Measurements from ENCODE around the gene ZNF430. TPM values are rescaled to one million over a fixed set of nuclear protein-coding genes. Genes with fewer than 3 reads are reported as not detected.
"Not testable (repeated sequence)": the region's sequence is repeated elsewhere in the genome, so short reads cannot be mapped to it uniquely, and the experiment has no call there.

Gene ZNF430
- polyA plus RNA-seq (ENCODE audit: insufficient read length): 5.7 TPM

DNA sequence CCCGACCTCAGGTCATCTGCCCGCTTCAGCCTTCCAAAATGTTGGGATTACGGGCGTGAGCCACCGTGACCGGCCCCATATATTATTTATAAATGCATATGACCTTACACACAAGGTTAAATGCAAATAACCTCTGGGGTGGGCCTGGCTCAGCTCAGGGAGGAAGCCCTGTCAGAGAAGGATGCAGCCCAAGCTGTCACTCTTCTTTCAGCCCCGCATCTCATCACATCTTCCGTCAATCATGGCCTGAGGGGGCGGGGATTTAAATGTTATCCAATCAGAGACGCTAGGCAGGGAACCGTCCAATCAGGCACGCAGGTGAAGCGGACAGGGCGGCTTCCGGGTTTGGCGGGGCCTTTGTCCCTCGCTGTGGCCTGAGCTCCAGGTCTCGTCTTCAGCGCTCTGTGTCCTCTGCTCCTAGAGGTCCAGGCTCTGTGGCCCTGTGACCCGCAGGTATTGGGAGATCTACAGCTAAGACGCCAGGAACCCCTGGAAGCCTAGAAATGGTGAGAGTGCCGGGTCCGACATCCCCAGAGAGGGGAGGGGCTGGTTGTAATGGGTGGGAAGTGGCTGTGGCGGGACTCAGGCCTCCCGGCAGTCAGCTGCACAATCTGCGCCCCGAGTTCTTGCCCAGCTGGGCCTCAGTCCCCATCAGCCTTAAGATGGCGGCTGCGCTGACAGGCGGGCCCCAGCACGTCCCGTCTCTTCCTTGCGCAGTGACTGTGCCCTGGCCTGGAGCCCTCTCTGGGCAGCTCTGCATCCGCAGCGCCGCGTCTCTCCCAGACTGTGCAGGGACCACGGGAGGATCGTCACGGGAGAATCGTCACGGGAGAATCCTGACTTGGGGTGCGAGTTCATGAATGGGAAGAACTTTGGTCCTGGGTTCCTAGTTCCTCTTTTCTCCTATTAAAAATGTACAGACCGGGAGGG lies at the start of gene ZNF430:
TSS of gene ZNF430 (plus strand) at position 360 of the 930 bp plus-strand sequence. CDS start at position 504, 144 bp downstream.
- DNase-seq: peak; percentile 94

DNA sequence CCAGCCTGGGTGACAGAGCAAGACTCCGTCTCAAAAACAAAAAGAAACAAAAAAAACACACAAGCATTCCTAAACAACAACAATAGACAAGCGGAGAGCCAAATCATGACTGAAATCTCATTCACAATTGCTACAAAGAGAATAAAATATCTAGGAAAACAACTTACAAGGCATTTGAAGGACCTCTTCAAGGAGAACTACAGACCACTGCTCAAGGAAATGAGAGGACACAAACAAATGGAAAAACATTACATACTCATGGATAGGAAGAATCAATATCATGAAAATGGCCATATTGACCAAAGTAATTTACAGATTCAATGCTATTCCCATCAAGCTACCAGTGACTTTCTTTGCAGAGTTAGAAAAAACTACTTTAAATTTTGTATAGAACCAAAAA lies 27.7 kb upstream of the ZNF430 start:
- not testable (repeated sequence) for DNase-seq

DNA sequence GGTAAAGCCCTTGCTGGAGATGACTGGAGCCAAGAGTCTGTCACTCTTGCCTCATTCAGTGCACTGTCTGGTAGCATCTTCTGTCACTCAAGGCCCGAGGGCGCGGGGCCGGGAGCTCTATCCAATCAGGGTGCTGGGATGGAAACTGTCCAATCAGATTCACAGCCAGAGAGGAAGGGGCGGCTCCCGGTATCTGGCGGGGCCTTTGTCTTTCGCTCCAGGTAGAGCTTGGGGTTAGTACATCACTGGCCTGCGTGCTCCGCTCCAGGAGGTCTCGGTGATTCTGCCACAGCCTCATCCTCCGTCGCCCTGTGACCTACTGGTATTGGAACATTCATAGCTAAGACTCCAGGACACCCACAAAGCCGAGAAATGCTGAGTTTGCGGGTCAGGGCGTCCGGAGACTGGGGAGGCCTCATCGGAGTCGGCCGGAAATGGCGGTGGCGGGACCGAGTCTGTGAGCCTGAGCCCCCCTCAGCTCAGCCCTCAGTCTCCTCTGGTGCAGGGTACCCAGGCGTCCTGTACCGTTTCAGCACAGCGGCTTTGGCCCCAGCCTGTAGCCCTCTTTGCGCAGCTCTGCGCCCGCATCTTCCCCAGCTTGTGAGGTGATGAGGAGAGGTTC lies 20.6 kb upstream of the ZNF430 start:
- DNase-seq: peak; percentile 94

DNA sequence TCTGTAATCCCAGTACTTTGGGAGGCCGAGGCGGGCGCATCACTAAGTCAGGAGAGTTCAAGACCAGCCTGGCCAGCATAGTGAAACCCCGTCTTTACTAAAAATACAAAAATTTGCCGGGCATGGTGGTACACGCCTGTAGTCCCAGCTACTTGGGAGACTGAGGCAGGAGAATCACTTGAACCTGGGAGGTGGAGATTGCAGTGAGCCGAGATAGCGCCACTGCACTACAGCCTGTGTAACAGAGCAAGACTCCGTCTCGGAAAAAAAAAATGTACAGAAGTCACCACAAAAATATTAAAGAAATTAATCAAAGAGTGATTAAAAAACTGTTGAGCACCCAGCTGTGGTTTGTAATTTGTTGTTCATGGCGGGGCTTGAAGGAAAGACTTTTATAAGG lies 781 bp downstream of the ZNF430 start:
- DNase-seq: not testable (repeated sequence)

DNA sequence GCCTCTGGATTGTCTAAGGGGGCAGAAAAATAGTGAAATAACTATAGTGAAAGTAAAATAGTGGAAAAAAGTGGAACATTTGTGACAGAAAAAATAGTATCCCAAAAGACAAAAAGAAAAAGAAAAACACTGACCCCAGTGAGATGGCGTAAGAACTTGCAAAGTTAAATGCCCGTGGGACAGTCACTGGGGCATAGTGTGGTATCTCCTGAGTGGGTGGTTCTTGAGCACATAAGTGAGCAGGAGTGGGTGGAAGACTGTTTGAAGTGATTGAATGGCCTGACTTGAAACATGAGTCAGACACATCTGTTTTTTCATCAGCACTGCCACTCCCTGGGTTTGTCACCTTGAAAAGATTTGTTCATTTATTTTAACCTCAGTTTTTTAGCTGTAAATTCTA lies 2.5 kb downstream of the ZNF430 start:
- no peak for DNase-seq

DNA sequence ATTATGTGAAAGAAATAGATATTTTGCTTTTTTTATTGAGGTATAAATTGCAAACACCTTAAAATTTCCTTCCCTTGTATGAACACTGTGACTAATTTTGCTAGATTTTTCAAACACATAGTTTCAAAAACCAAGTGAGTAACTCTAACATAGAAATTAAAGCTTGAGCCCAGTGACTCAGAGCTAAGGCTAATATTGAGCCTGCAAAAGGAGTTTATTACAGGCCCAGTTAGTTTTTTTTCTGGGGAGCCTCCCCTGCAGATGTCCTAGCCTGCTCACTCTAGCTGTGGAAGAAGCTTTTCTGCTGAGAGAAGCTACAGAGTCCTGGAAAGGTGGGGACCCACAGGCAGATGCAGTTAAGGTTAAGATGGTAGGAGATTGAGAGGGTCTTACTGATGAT lies 3.4 kb downstream of the ZNF430 start:
- no peak for DNase-seq

DNA sequence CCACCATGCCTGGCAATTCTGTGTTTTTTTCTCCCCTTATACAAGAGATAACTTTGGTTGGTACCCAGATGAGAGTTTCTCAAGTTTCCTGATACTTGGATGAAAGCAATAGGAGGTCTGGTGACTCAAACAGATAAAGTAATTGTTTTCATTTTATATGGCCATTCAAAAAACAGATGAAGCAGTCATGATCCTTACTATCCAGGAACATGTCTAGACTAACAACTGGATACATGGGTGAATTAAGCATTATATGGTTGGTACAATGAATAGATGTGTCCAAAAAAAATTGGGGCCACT lies 8.5 kb downstream of the ZNF430 start:
- DNase-seq: no peak

DNA sequence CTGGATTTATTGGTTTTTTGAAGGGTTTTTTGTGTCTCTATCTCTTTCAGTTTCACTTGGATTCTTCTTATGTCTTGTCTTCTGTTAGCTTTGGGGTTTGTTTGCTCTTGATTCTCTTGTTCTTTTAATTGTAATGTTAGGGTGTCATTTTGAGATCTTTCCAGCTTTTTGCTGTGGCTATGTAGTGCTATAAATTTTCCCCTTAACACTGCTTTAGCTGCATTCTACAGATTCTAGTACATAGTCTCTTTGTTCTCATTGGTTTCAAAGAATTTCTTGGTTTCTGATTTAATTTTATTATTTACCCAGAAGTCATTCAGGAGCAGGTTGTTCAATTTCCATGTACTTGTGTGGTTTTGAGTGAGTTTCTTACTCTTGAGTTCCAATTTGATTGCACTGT lies 24.6 kb downstream of the ZNF430 start:
- no peak for DNase-seq

DNA sequence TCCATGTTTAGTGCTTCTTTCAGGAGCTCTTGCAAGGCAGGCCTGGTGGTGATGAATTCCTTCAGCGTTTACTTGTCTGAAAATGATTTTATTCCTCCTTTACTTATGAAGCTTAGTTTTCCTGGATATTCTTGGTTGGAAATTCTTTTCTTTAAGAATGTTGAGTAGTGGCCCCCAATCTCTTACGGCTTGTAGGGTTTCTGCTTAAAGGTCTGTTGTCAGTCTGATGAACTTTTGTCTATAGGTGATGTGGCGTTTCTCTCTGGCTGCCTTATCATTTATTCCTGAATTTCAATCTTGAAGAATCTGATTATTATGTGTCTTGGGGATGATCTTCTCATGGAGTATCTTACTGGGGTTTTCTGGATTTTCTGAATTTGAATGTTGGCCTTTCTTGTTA lies 26.0 kb downstream of the ZNF430 start:
- no peak for DNase-seq

DNA sequence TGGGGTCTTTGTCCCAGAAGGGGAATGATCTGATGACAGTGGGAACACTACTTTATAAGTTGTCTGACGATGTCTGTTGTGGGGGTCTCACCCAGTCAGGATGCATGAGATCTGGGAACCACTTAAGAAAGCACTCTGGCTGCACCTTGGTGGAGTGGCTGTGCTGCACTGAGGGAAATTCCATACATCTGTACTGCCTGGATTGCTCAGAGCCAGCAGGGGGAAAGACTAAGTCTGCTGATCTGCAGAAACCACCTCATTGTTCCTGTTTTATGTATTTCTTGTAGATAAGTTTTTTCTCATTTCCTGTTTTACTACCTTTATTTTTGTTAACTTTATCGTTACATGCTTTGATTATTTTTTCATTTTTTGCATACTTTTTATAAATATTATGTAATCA lies 27.3 kb downstream of the ZNF430 start:
- DNase-seq: no peak

DNA sequence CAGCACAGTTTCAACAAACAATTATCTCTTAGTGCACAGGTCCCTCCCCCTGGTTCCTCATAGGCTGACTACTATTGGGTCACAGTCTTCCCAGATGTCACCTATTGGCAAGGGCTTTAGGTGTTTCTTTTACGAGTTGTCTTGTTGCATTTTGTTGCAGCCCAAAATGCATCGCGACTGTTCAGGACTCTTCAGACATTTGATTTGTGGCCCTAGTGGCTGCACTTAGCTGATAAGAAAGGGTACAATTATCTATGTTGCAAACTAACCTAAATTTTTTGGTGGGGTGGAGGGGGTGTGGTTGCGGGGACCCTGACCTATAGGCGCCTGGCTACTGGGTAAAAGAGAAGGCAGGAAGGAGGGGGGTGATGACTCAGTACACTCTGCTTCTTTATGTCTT lies 32.4 kb downstream of the ZNF430 start:
- no peak for DNase-seq

DNA sequence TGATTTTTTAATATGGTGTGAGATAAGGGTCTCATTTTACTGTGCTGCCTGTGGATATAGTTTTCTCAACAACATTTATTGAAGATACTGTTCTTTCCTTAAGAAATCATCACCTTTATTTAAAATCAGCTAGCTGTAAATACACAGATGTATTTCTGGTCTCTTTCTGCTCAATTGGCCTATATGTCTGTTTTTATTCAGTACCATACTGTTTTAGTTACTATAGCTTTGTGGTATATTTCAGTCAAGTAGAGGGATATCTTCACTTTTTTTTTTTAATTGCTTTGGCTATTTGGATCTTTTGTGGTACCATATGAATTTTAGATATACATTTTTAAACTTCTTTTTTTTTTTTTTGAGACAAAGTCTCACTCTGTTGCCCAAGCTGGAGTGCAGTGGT lies 44.9 kb downstream of the ZNF430 start:
- no peak for DNase-seq

DNA sequence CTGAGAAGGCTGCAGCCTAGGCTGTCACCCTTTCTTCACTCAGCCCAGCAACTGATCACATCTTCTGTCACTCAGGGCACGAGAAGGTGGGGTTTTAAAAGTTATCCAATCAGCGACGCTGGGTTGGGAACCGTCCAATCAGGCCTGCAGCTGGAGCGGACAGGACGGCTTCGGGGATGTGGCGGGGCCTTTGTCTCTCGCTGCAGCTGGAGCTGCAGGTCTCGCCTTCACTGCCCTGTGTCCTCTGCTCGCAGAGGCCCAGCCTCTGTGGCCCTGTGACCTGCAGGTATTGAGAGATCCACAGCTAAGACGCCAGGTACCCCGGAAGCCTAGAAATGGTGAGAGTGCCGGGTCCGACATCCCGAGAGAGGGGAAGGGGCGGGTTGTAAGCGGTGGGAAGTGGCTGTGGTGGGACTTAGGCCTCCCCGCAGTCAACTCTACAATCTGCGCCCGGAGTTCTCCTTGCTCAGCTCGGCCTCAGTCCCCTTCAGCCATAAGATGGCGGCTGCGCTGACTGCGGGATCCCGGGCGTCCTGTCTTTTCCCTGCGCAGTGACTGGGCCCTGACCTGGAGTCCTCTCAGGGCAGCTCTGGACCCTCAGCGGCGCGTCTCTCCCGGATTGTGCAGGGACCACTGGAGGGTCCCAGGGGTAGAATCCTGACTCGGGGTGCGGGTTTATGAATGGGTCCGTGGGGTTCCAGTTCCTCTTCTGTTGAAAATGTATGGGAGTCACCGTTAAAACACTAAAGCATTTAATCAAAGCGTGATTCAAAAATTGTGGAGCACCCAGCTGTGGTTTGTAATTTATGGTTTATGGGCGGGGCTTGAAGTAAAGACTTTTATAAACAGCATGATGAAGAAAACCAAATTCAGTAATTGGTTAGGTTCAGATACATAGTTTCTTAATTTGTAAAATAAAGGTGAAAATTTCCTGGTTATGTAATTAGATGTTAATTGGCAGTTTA lies 61.8 kb downstream of the ZNF430 start, which contains the start of gene ZNF714:
TSS of gene ZNF714 (plus strand) at position 193 of the 965 bp plus-strand sequence. CDS start 16,066 bp downstream, outside the sequence.
- peak; percentile 96 for DNase-seq

DNA sequence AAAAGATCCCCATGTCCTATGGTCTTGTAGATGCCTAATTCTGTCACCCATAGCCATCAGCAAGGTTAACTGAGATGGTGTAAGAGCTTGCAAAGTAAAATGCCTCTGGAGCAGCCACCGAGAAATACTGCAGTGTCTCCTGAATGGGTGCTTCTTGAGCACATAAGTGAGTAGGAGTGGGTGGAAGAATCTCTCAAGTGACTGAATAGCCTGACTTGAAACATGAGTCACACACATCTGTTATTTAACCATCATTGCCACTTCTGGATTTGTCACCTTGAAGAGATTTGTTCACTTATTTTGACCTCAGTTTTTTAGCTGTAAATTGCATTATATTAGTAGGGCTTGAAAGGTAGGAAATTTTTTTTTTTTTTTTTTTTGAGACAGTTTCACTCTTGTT lies 63.9 kb downstream of the ZNF430 start:
- no peak for DNase-seq

DNA sequence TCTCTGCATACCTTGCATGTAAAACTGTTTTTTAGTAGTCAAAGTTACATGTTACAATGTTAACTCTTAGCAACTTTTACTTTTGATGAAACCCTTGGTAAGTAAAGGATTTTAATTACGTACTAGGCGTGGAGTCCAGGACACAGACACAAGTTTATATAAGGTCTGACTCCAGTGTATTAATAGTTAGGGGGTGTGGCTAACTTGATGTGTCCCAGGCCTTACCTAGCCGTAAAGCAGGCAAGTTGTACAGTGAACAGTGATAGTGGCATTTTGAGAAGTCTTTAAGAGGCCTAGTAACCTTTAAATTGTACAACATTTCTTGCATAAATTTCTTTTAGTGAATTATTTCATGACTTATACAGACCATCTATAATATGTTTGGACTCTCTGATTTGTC lies 67.4 kb downstream of the ZNF430 start:
- no peak for DNase-seq

DNA sequence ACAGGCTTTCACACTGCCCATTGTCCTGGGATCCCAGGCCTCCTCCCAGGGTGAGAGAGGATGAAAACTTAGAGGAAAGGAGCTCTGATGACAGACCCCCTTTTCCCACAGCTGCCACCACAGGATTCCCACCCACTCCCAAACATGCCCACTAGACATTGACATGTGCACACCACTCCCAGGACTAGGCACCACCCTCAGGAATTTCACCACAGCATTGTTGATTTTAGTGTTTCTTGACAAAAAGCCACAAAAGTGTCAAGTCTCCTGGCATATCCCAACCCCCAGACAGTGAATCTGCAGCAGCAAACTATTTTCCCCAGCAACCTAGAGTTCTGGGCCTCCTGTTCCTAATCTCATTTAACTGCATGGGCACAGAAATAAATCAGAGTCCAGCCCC lies 71.7 kb downstream of the ZNF430 start:
- DNase-seq: no peak

DNA sequence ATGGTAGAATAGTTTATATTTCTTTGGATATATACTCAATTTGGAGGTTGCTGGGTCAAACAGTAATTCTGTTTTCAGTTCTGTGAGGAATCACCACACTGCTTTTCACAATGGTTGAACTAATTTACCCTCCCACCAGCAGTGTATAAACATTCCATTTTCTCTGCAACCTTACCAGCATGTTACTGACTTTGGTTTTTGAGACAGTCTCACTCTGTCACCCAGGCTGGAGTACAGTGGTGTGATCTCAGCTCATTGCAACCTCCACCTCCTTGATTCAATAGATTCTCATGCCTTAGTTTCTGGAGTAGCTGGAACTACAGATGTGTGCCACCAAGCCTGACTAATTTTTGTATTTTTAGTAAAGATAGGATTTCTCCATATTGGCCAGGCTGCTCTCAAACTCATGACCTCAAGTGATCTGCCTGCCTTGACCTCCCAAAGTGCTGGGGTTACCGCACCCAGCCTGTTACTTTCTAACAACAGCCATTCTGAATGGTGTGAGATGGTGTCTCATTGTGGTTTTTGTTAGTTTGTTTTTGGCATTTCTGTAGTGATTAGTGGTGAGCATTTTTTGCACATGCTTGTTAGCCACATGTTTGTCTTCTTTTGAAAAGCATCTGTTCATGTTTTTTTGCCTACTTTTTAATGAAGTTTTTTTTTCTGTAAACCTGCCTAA lies 74.0 kb downstream of the ZNF430 start:
- no peak for DNase-seq

DNA sequence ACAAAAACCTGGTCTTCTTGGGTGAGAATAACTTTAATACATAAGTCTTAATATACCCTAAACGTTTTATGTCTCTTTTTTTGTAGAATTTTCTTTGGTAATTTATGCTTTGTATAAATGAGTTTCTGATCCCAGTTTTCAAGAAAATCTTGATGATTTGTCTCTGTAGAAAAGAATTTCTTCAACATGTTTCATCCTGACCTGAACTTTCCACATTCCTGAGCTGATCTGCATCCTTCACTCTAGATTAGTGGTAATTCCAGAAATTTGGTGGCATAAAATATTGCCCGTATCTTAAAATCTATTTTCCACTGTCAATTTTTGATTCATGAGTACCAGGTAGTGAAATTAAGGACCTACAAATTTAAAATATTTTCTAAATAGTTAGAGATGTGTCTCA lies 77.8 kb downstream of the ZNF430 start:
- no peak for DNase-seq

DNA sequence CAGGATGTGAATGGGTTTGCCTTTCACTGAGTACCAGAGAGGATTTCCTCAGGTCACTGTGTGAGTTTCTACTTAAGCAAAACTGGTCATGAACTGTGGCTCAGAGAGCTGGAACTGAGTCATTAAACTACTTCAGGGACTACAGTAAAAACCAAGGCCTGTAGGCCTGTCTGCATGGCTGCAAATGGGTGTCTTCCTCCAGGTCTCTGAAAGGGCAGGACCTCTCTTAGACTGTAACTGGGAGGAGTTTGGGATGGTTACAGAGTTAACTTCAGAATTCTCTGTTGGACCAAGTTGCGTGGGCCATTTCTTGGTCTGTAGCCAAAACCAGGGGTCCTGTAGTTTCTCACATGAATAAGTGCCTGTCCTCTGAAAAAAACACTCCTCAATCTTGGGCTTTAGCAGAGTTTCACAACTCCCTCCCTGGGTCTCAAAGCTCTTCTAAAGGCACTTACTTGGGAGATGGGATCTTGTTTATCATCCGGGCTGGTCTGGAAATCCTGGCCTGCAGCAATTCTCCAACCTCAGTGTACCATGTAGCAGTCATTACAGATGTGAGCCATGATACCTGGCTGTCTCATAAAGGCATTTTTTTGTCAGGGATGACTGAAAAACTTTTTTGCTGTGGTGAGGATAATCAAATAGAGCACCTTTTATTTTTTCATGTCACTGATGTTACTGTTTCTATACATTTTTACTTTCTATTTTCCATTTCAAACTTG lies 81.2 kb downstream of the ZNF430 start:
- no peak for DNase-seq

DNA sequence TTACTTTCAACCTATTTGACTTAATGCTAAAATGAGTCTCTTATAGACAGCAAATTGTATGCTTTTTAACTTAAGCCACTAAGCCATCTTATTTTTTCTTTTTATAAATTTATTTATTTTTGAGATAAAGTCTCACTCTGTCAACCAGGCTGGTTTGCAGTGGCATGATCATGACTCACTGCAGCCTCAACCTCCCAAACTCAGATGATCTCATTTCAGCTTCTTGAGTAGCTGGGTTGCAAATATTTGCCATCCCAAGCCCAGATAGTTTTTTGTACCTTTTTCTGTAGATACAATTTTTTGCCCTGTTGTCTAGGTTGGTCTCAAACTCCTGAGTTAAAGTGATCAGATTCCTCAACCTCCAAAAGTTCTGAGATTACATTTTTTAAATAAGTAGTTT lies 88.7 kb downstream of the ZNF430 start:
- DNase-seq: no peak

All from hindlimb muscle (tissue), 1 donor.